Frontal cortex (tissue), 4 donors: ENCODE data around the gene ERFE. TPM values are rescaled to one million over a fixed set of nuclear protein-coding genes. Genes with fewer than 3 reads are reported as not detected.

Experiments used
- DNase-seq, 2 donors: peaks; one replicate each; pipeline ENCODE4 v3.0.0; 2012; ENCODE audit warnings: low spot score in 2 of 2
- FAIRE-seq: peaks from 2 replicates; lab custom pipeline; 2012; peaks lifted over from hg19 to GRCh38; lab: Jason Lieb, UNC
- total RNA-seq: library from RNA; depleted of rRNA; stranded (reverse); fragments of >200 nt; gene quantifications from one replicate; pipeline ENCODE4 v1.2.3, GENCODE V29; 2014
- donor health status: control.
- donor health status: control.
- donor health status: control.

The ERFE gene
- total RNA-seq, 1 donor from 2014 or later, result 0.82 TPM

GRCh38 chr2:238125127-238125885 lies 33.5 kb upstream of the ERFE start:
- DNase-seq (no peak), FAIRE-seq (no peak)

- DNase-seq (no peak), FAIRE-seq (no peak)
These were observed 32.4 kb upstream of the ERFE start for GRCh38 chr2:238126338-238126737.

- FAIRE-seq (no peak), DNase-seq (no peak)
These were observed 32.0 kb upstream of the ERFE start for GRCh38 chr2:238126775-238127164.

GRCh38 chr2:238127165-238128060 lies 31.4 kb upstream of the ERFE start:
- no peak for FAIRE-seq
- no peak for DNase-seq

- no peak for DNase-seq
- FAIRE-seq, result no peak
These were observed 30.7 kb upstream of the ERFE start for GRCh38 chr2:238128061-238128440.

- DNase-seq, result no peak
- FAIRE-seq, result no peak
These were observed 30.2 kb upstream of the ERFE start for GRCh38 chr2:238128534-238129001.

- DNase-seq, result no peak
- no peak for FAIRE-seq
These were observed 29.4 kb upstream of the ERFE start for GRCh38 chr2:238129166-238130010.

- no peak for FAIRE-seq
- no peak for DNase-seq
These were observed 28.6 kb upstream of the ERFE start for GRCh38 chr2:238130111-238130695.

- FAIRE-seq, result no peak
- no peak for DNase-seq
These were observed 27.8 kb upstream of the ERFE start for GRCh38 chr2:238130696-238131628.

- DNase-seq (no peak), FAIRE-seq (no peak)
These were observed 26.9 kb upstream of the ERFE start for GRCh38 chr2:238131761-238132462.

GRCh38 chr2:238132463-238133450 lies 26.0 kb upstream of the ERFE start:
- FAIRE-seq (no peak), DNase-seq (peak in 1 of 2 donors; percentile 55)

- DNase-seq (no peak), FAIRE-seq (no peak)
These were observed 25.0 kb upstream of the ERFE start for GRCh38 chr2:238133499-238134392.

- DNase-seq (no peak), FAIRE-seq (no peak)
These were observed 24.4 kb upstream of the ERFE start for GRCh38 chr2:238134393-238134785.

GRCh38 chr2:238135601-238136150 lies 23.1 kb upstream of the ERFE start:
- FAIRE-seq (no peak), DNase-seq (no peak)

- no peak for FAIRE-seq
- DNase-seq, result no peak
These were observed 21.8 kb upstream of the ERFE start for GRCh38 chr2:238136820-238137537.
